ENCODE measurements around the gene WDR76. TPM values are rescaled to one million over a fixed set of nuclear protein-coding genes. Genes with fewer than 3 reads are reported as not detected.
A peak's percentile ranks its signal among the peaks of the same experiment; 100 is the strongest.
"Not testable (repeated sequence)": the region's sequence is repeated elsewhere in the genome, so short reads cannot be mapped to it uniquely, and the experiment has no call there.

The WDR76 gene
- total and polyA plus RNA-seq, 10 donors, result 1.5 to 16.3 (median 6.5) TPM

DNA sequence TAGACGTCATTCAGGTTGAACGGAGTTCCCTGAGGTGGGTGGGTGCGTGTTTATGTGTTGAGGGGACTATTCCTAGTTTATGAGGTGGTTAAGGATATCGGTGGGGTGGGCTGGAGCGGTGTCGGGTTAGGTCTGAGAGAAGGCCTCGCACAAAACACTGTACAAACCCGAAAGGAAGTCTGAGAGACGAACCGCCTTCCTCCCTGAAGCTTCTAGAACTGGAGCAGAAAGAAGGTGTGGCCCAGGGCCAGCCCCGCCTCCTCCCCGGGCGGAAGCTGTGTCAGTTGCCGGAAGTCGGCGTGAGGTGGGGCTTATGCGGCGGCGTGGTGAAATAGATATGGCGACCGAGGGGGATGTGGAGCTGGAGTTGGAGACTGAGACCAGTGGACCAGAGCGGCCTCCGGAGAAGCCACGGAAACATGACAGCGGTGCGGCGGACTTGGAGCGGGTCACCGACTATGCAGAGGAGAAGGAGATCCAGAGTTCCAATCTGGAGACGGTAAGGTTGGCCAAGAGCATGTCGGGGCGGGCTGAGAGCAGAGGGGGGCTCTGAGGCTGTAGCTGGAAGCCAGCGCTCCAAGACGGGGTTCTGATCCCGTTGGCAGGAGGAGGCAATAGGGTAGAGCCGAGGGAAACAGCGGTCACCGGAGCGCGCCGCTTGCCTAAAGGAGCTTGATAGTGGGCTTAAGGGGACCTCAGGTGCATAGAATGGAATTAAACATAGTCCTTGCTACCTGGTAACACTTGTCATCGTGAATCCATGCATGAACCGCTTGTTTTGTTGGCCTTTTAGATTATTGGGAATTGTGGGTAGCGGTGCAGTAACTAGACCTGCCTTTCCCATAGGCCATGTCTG is 26.3 kb upstream of the WDR76 start, which contains the start of gene HYPK:
HYPK (plus strand) TSS at position 314 of the 856 bp plus-strand sequence; CDS start at position 338, 24 bp downstream.
- peak; percentile 98 for DNase-seq
- 7 to 9% (median 8%) methylated on average over 44 of the region's 44 CpGs for WGBS, 5 donors
- Histone ChIP-seq H3K36me3 (peaks cover 3 to 88% (median 49%) of the 10 kb centered on the region in 6 donors), H3K9me3 (no peaks in the 10 kb centered on the region), H3K27ac (peak within 1 kb of the TSS; percentile 74 to 93 (median 90)), H3K27me3 (replicated peaks in 1 of 7) (no peaks in the 10 kb centered on the region), H3K4me3 (peak within 1 kb of the TSS; percentile 81 to 93 (median 88)), H3K4me1 (peaks cover 8 to 61% (median 40%) of the 10 kb centered on the region in 6 donors)
- peak; percentile 95 to 97 (median 97) for TF ChIP-seq POLR2AphosphoS5 (IDR thresholded peaks at IDR 0.05)
- TF ChIP-seq POLR2A (IDR thresholded peaks at IDR 0.05), result no peak
- TF ChIP-seq, protein P1, sequence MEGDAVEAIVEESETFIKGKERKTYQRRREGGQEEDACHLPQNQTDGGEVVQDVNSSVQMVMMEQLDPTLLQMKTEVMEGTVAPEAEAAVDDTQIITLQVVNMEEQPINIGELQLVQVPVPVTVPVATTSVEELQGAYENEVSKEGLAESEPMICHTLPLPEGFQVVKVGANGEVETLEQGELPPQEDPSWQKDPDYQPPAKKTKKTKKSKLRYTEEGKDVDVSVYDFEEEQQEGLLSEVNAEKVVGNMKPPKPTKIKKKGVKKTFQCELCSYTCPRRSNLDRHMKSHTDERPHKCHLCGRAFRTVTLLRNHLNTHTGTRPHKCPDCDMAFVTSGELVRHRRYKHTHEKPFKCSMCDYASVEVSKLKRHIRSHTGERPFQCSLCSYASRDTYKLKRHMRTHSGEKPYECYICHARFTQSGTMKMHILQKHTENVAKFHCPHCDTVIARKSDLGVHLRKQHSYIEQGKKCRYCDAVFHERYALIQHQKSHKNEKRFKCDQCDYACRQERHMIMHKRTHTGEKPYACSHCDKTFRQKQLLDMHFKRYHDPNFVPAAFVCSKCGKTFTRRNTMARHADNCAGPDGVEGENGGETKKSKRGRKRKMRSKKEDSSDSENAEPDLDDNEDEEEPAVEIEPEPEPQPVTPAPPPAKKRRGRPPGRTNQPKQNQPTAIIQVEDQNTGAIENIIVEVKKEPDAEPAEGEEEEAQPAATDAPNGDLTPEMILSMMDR (IDR thresholded peaks at IDR 0.05 in 8 of 11, conservative IDR thresholded peaks at IDR 0.05 in 3 of 11), result no peak
- intact Hi-C loops (cut with DNase I; ENCODE audit: low total_unique reads), result no loop called here

DNA sequence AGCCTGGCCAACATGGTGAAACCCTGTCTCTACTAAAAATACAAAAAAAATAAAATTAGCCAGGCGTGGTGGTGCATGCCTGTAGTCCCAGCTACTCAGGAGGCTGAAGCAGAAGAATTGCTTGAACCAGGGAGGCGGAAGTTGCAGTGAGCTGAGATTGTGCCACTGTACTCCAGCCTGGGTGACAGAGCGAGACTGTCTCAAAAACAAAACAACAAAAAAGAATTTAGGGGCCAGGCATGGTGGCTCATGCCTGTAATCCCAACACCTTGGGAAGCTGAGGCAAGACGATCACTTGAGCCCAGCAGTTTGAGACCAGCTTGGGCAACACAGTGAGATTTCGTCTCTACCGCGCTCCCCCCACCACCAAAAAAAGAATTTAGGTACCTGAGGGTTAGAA is 24.1 kb upstream of the WDR76 start:
- H3K27me3 ChIP-seq (replicated peaks in 1 of 7); DNase-seq; H3K27ac ChIP-seq; H3K9me3 ChIP-seq; intact Hi-C loops (cut with DNase I; ENCODE audit: low total_unique reads); H3K4me3 ChIP-seq: not testable (repeated sequence)
- peaks cover 6 to 41% (median 29%) of the 10 kb centered on the region in 6 donors for H3K4me1 ChIP-seq
- 93 to 98% (median 96%) methylated on average over 7 of the region's 7 CpGs for WGBS, 5 donors
- peaks cover 5 to 88% (median 60%) of the 10 kb centered on the region in 6 donors for H3K36me3 ChIP-seq

DNA sequence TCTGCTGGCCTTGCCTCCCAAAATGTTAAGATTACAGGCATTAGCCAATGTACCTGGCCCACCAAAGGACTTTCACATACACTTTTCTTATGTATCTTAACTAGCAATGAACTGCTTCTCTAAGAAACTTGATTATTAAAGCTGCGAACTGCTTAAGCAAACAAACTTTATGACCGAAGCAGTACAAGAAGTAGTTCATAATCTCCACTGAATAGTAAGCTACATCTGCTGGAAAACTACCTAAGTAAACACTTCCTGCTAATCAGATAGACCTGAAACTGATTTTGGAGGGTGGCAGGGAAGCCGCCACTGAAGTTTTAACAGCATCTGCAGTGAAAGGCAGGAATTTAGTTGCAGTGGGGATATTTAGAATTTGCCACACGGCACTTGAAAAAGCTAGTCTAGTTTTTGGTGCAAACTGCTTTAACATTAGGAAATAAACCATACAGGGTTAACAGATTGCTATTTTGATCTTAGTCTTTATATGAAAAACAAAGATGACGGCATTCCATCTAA is 18.3 kb upstream of the WDR76 start:
- intact Hi-C loops (cut with DNase I; ENCODE audit: low total_unique reads), result no loop called here

DNA sequence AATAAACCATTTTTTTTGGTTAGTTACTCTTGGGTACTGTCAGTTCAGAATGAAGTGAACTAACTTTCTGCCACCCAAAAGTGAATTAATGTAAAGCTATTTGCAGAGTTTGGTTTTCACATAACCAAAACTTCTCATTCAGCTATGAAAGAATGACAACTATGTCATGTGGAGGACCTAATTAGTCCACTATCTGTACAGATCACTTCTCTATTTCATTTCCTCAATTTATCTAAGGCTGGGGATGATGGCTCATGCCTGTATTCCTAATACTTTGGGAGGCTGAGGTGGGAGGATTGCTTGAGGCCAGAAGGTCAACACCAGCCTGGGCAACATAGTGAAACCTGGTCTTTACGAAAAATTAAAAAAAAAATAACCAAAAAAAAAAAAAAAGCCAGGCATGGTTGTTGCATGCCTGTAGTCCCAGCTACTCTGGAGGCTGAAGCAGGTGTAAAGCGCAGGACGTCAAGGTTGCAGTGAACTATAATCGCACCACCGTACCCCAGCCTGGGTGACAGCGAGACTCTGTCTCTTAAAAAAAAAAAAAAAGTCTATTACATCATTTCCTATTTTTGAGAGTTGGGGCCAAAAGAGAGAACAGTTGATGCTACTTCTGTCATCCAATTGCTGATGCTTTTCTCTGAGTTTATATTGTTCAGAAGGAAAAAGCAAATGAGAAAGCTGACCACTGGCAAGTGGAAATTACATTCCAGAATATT is 17.7 kb upstream of the WDR76 start:
- Histone ChIP-seq H3K4me1 (peaks cover 4 to 34% (median 23%) of the 10 kb centered on the region in 6 donors), H3K27ac (peak overlapping the region in 7 of 8 donors; percentile 43 to 80 (median 69)), H3K36me3 (peaks cover 13 to 100% (median 99%) of the 10 kb centered on the region in 6 donors), H3K9me3 (no peaks in the 10 kb centered on the region), H3K27me3 (replicated peaks in 1 of 7) (no peaks in the 10 kb centered on the region), H3K4me3 (no peak overlapping the region)
- DNase-seq, result no peak
- 55 to 71% (median 65%) methylated on average over 6 of the region's 6 CpGs for WGBS, 5 donors
- TF ChIP-seq POLR2AphosphoS5 (IDR thresholded peaks at IDR 0.05) (peak in 1 of 3 donors; percentile 31), POLR2A (IDR thresholded peaks at IDR 0.05) (no peak)
- TF ChIP-seq, protein P1 (IDR thresholded peaks at IDR 0.05 in 8 of 11, conservative IDR thresholded peaks at IDR 0.05 in 3 of 11), result no peak
- intact Hi-C loops (cut with DNase I; ENCODE audit: low total_unique reads), result no loop called here

More for the DNA sequence above, 18.3 kb upstream of the WDR76 start:
- peaks cover 9 to 100% (median 98%) of the 10 kb centered on the region in 6 donors for H3K36me3 ChIP-seq
- peak overlapping the region in 7 of 8 donors; percentile 38 to 80 (median 69) for H3K27ac ChIP-seq
- H3K4me3 ChIP-seq, result no peak overlapping the region
- peaks cover 4 to 34% (median 23%) of the 10 kb centered on the region in 6 donors for H3K4me1 ChIP-seq
- no peak for DNase-seq
- H3K27me3 ChIP-seq (replicated peaks in 1 of 7), result no peaks in the 10 kb centered on the region
- H3K9me3 ChIP-seq, result no peaks in the 10 kb centered on the region
- TF ChIP-seq, protein P1 (IDR thresholded peaks at IDR 0.05 in 8 of 11, conservative IDR thresholded peaks at IDR 0.05 in 3 of 11), result no peak
- no peak for TF ChIP-seq POLR2AphosphoS5 (IDR thresholded peaks at IDR 0.05)
- WGBS, 5 donors, result 84 to 92% (median 86%) methylated on average over 5 of the region's 5 CpGs

DNA sequence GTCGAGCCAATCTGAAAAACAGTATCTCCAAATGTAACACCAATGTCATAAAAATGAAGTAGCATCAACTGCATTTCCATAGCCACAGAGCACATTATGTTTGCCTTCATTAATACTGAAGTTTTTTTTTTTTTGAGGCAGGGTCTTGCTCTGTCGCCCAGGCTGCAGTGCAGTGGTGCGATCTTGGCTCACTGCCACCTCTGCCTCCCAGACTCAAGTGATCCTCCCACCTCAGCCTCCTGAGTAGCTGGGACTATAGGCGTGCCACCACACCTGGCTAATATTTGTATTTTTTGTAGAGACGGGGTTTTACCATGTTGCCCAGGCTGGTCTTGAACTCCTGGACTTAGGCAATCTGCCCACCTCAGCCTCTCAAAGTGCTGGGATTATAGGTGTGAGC is 11.7 kb upstream of the WDR76 start:
- 93 to 99% (median 97%) methylated on average over 5 of the region's 5 CpGs for WGBS, 5 donors
- intact Hi-C loops (cut with DNase I; ENCODE audit: low total_unique reads); H3K27ac ChIP-seq; H3K9me3 ChIP-seq; H3K4me3 ChIP-seq; H3K27me3 ChIP-seq (replicated peaks in 1 of 7); DNase-seq: not testable (repeated sequence)
- Histone ChIP-seq H3K36me3 (peaks cover 16 to 87% (median 75%) of the 10 kb centered on the region in 6 donors), H3K4me1 (peaks cover 0 to 28% (median 6%) of the 10 kb centered on the region in 6 donors)

All from spleen (tissue), 11 donors.